Fibroblast of lung (primary cell): ENCODE data around the gene SORCS2.

Experiments used
- CTCF ChIP-seq, 2 donors: IDR thresholded peaks in 1 of 2; conservative IDR thresholded peaks in 1 of 2; 1 replicate in 1 of 2; 2 replicates in 1 of 2; pipeline ENCODE4 v1.5.1; 2011 to 2012; ENCODE audit warnings: low read length in 2 of 2, control low read depth in 1 of 2, inconsistent platforms in 1 of 2, low read depth in 1 of 2, mild to moderate bottlenecking in 1 of 2
- EZH2 ChIP-seq: IDR thresholded peaks from 2 replicates; pipeline ENCODE4 v1.5.1; 2012; ENCODE audit warnings: low read length, control low read depth, mild to moderate bottlenecking; ENCODE audit errors: missing control alignments

- TF ChIP-seq CTCF (conservative IDR thresholded peaks at IDR 0.05 in 1 of 2, IDR thresholded peaks at IDR 0.05 in 1 of 2; ENCODE audit: low read depth in 1 of 2, low read length in 2 of 2) (no peak), EZH2 (no peak)
Measured at GRCh38 chr4:7745301-7745885, 553.1 kb downstream of the SORCS2 start.
